ENCODE measurements around the gene CEACAM8. TPM values are rescaled to one million over a fixed set of nuclear protein-coding genes. Genes with fewer than 3 reads are reported as not detected.
"Not testable (repeated sequence)": the region's sequence is repeated elsewhere in the genome, so short reads cannot be mapped to it uniquely, and the experiment has no call there.

Gene CEACAM8
- not detected in 2 replicates for total RNA-seq (2014; rRNA removed; shearing (Covaris generic))
- not detected in 2 replicates for polyA plus RNA-seq (2015; cell fraction: cytosol; rRNA removed)
- not detected in 2 replicates for polyA plus RNA-seq (2015; cell fraction: nucleus; rRNA removed)

DNA sequence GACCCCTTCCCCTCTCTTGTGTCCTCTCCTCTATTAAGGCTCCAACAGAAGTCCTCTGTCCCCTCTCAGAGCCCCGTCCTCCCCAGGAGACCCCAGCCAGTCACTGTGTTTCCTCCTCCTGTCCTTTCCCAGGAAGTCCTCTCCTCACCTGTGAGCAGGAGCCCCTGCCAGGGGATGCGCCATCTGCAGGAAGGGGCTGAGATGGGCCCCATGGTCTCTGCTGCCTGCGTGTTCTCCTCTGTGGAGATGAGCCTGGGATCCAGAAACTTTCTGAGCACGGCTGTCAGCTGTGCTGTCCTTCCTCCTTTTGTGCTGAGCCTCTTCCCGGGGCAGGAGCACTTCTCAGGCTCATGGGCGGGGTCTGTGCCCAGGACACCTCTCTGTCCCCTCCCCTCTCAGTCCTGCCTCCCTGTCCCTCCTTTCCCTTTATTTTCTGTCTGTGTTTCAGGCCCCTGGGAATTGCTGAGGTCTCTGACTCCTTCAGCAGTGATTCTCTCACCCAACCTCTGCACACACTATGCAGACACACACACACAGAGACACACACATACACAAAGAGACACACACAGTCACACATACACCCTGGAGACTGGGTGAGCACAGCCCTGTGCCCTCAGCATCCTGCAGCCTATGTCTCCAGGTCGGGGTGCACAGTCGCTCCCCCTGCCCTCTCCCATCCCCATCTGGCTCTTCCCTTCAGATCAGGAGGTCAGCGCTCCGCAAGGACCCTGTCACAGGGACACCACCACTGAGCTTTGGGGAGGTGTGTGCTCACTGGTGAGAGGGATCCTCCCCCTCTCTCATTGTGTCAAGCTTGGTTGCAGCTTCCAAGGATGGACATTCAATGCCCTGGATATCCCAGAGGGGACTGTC lies at the start of gene CEACAM8:
TSS of gene CEACAM8 (minus strand) at position 308 of the 873 bp plus-strand sequence. CDS start at position 212, 96 bp downstream.
- DNase-seq (ENCODE audit: low read depth, low spot score): no peak
- in situ Hi-C loops (cut with HindIII; ENCODE audit: low pct_unique_long_range_greater_than_20kb, low sequenced_read_pairs): no loop called here

DNA sequence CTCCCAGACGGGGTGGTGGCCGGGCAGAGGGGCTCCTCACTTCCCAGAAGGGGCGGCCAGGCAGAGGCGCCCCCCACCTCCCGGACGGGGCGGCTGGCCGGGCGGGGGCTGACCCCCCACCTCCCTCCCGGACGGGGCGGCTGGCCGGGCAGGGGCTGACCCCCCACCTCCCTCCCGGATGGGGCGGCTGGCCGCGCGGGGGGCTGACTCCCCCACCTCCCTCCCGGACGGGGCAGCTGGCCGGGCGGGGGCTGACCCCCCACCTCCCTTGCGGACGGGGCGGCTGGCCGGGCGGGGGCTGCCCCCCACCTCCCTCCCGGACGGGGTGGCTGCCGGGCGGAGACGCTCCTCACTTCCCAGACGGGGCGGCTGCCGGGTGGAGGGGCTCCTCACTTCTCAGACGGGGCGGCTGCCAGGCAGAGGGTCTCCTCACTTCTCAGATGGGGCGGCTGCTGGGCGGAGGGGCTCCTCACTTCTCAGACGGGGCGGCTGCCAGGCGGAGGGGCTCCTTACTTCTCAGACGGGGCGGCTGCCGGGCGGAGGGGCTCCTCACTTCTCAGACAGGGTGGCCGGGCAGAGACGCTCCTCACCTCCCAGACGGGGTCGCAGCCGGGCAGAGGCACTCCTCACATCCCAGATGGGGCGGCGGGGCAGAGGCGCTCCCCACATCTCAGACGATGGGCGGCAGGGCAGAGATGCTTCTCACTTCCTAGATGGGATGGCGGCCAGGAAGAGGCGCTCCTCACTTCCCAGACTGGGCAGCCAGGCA lies 44.8 kb upstream of the CEACAM8 start:
- DNase-seq (ENCODE audit: low read depth, low spot score): not testable (repeated sequence)

DNA sequence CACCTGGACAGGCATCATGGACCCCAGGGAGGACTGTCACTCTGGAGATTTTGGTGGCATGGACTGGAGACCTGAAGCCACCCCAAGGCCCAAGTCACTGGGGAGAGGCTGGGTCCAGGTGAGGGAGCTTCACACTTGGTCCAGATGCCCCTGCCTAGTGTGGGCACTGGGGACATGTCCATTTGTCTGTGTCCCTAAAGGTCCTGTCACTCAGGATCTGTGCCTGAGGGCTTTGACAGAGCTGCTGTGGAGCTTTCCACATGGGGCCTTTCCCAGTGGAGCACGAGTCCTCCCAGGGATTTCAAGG lies 40.5 kb upstream of the CEACAM8 start:
- in situ Hi-C loops (cut with HindIII; ENCODE audit: low pct_unique_long_range_greater_than_20kb, low sequenced_read_pairs): no loop called here
- no peak for DNase-seq (ENCODE audit: low read depth, low spot score)

More for the DNA sequence above, 44.8 kb upstream of the CEACAM8 start:
- in situ Hi-C loops (cut with HindIII; ENCODE audit: low pct_unique_long_range_greater_than_20kb, low sequenced_read_pairs): not testable (repeated sequence)

DNA sequence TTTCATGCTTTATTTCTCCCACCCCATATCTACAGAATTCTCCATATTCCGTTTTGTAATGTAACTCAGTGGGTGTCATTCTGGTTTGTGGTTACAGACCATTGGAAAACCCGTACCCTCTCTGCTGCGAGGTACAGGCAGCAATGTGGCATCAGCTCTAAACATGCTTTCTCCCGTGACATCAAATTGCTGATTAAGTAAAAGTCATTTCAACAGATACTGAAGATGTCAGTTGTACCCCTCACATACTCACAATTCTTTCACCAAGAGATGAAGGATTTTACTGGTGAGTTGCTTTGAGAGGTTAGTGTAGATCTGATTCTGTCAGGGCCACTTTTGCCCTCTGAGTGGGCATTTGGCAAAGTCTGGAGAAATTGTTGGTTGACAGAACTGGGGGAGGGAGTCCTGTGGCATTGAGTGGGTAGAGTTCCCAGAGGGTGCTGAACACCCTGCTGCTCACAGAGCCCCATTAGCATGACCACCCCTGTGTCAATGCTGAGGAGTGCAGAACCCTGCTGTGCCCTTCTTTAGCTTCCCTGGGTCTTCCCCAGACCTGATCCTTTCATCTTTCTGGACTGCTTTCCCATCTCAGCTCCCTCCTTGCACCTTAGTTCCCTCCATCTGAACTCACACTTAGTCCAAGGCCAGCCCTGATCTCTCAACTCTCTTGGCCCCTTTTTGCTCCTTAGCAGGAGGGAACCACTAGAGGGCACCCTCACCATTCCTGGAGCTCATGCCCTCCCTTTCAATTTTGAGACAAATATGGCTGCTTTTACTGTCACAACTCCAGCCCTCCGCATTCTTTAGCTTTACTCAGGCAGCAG lies 39.9 kb upstream of the CEACAM8 start:
- DNase-seq (ENCODE audit: low read depth, low spot score): peak; percentile 71
- in situ Hi-C loops (cut with HindIII; ENCODE audit: low pct_unique_long_range_greater_than_20kb, low sequenced_read_pairs): no loop called here

DNA sequence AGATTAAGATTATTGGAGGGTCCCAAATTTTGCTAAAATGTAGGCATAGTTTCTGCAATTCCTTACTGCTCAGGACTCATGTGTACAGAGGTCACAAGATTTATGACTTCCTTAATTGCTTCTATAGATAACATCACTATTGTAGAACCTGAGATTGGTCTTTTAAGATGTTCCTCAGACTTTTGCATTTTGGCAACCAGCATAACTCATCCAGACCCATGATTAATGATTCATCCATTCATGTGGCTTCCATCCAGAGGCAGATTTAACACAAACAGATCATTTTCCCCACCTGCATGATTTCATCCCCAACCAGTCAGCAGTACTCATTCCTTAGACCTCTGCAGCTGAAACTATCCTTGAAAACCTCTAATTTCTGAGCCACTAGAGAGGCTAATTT lies 34.5 kb upstream of the CEACAM8 start:
- in situ Hi-C loops (cut with HindIII; ENCODE audit: low pct_unique_long_range_greater_than_20kb, low sequenced_read_pairs): no loop called here
- DNase-seq (ENCODE audit: low read depth, low spot score): no peak

DNA sequence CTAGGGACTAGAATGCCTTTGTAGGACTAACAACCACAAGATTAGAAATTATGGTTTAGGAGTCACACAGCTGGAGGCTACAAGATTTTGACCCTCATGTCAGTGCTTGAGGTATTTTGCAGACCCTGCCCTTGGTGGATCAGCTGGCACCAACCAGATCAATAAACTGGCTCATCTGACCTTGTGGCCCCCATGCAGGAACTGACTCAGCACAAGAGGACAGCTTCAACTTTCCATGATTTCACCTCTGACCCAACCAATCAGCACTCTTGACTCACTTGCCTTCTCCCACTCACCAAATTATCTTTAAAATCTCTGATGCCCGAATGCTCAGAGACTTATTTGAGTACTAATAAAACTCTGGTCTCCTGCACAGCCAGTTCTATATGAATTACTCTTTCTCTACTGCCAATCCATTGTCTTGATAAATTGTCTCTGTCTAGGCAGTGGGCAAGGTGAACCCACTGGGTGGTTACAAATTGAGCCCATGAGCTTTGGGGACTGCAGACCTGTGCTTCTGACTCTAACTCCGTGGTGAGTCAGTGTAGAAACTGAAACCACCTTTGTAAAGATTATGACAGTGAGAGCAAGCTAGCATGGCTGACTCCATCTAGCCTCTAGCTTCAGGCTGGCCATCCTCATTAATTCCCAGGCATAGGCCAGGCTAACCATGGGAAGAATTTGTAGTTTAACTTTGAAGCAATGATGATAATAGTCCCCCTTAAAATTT lies 33.9 kb upstream of the CEACAM8 start:
- in situ Hi-C loops (cut with HindIII; ENCODE audit: low pct_unique_long_range_greater_than_20kb, low sequenced_read_pairs): no loop called here
- no peak for DNase-seq (ENCODE audit: low read depth, low spot score)

DNA sequence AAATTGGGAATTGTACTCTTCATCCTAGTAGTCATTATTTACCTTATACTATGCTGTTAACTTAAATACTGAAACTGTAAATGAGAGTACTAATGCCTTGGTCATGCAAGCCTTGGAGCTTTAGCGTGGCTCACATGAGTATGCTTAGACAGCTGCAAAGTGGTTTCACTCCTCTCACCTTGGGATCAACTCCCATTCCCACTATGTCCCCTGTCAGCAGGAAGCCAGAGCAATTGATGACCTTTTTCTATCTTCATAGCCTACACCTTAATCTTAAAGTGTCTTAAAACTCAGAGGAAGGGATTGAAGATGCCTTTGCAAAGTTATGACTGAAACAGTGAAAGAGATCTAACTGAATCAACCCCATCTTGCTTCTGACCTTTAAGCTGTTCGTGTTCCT lies 33.2 kb upstream of the CEACAM8 start:
- DNase-seq (ENCODE audit: low read depth, low spot score): no peak
- in situ Hi-C loops (cut with HindIII; ENCODE audit: low pct_unique_long_range_greater_than_20kb, low sequenced_read_pairs): no loop called here

DNA sequence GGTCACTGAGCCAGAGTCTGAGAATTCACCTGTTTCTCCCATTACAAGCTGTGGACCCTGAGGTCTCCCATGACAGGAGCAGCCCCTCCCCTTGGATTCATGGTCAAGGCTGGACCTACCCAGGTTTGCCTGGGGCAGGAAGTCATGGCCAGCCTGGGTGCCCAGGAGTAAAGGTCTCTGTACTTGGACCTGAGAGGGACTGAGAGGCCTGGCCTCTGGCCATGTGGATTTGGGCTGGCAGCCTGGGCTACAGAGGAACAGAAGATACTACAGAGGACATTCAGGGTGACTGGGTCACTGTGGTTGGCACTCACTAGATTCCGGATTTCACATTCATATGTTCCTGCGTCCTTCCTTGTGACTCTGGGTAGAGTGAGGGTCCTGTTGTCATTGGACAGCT lies 31.5 kb upstream of the CEACAM8 start:
- in situ Hi-C loops (cut with HindIII; ENCODE audit: low pct_unique_long_range_greater_than_20kb, low sequenced_read_pairs): no loop called here
- DNase-seq (ENCODE audit: low read depth, low spot score): no peak

DNA sequence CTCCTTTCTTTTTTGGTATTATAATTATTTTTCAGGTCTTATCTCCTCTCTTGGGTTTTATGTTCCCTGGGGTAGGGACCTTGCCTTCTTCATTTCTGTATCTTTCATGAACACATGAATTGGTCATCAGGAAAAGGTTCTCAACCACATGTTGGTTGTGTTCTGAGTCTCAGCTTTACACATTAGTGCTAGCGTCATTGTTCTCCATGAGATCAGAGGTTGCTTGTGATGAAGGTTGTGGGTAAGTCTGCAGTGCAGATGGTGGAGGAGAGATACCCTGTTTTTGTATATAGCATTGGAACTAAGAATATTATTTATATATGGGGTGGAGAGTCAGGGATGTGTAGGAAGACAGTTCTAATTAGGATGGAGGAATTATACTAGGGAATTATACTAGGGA lies 24.5 kb upstream of the CEACAM8 start:
- in situ Hi-C loops (cut with HindIII; ENCODE audit: low pct_unique_long_range_greater_than_20kb, low sequenced_read_pairs): no loop called here
- DNase-seq (ENCODE audit: low read depth, low spot score): no peak

DNA sequence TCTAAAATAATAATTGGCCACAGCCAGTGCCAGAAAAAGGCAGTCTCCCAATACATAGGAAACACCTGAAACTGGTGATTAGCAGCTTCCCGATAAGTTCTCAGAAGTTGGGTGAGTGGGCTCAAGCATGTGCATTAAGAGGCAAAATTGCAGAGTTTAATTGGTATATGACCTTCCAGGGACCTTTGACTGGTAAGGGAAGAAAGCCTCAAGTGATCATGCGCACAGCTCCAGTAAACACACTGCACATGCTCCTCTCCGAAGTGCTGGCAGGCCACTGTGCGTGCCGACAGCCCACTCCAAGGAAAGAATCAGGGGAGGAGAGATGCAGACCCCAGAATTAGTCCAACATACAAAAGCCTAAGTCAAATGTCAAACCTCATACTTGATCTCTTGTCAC lies 18.9 kb upstream of the CEACAM8 start:
- in situ Hi-C loops (cut with HindIII; ENCODE audit: low pct_unique_long_range_greater_than_20kb, low sequenced_read_pairs): no loop called here
- no peak for DNase-seq (ENCODE audit: low read depth, low spot score)

DNA sequence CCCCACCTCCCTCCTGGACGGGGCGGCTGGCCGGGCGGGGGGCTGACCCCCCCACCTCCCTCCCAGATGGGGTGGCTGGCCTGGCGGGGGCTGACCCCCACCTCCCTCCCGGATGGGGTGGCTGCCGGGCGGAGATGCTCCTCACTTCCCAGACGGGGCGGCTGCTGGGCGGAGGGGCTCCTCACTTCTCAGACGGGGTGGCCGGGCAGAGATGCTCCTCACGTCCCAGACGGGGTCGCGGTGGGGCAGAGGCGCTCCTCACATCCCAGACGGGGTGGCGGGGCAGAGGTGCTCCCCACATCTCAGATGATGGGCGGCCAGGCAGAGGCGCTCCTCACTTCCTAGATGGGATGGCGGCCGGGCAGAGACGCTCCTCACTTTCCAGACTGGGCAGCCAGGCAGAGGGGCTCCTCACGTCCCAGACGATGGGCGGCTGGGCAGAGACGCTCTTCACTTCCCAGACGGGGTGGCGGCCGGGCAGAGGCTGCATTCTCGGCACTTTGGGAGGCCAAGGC lies 15.7 kb upstream of the CEACAM8 start:
- in situ Hi-C loops (cut with HindIII; ENCODE audit: low pct_unique_long_range_greater_than_20kb, low sequenced_read_pairs); DNase-seq (ENCODE audit: low read depth, low spot score): not testable (repeated sequence)

DNA sequence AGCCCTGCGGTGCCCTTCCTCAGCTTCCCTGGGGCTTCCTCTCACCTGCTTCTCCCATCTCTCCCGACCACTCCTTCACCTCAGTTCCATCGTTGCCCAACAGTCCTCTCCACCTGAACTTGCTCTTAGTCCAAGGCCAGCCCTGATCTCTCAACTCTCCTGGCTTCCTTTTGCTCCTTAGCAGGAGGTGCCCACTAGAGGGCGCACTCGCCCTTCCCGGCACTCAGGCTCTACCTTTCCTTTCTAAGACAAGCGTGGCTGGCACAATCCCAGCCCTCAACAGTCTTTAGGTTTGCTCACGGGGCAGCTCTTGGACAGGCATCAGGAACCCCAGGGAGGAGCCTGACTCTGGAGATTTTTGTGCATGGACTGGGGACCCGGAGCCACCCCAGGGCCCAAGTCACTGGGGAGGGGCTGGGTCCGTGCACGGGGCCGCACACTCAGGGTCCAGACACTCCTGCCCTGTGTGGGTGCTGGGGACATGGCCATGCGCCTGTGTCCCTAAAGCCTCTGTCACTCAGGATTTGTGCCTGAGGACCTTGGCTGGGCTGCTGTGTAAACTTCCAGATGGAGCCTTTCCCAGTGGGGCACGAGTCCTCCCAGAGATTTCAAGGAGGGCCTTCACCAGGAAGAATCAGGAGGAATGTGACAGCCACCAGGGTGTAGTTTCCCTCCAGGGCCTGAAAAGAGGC lies 12.1 kb upstream of the CEACAM8 start:
- peak; percentile 71 for DNase-seq (ENCODE audit: low read depth, low spot score)
- in situ Hi-C loops (cut with HindIII; ENCODE audit: low pct_unique_long_range_greater_than_20kb, low sequenced_read_pairs): no loop called here

DNA sequence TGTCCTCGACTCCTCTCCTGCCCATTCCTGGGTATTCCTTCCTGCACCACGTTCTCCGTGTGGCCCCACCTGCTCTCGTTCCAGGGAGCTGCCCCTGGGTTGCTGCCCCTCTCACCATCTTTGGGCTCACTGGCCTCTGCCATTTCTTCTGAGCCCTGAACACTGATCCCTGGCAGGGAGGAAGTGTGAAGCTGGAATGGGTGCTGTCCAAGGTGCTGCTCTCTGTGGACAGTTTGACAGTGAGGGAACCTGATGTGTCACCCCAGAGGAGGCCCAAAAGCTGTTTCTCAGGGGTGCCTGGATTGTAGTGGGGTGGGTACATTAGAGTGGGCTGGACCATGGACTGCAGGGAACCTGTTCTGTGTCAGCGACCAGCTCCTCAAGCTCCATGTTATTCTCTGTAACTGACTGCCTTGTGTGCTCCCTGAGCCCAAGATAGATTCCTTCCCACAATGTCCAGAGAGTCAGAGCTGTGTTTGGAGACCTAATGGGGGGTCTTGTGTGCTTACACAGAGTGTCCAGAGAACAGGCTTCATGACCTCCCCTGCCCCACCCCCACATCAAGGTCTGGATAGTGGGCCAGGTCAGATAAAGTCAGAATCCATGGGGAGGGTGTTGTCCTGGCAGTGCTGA lies 7.2 kb upstream of the CEACAM8 start:
- peak; percentile 15 for DNase-seq (ENCODE audit: low read depth, low spot score)
- in situ Hi-C loops (cut with HindIII; ENCODE audit: low pct_unique_long_range_greater_than_20kb, low sequenced_read_pairs): no loop called here

DNA sequence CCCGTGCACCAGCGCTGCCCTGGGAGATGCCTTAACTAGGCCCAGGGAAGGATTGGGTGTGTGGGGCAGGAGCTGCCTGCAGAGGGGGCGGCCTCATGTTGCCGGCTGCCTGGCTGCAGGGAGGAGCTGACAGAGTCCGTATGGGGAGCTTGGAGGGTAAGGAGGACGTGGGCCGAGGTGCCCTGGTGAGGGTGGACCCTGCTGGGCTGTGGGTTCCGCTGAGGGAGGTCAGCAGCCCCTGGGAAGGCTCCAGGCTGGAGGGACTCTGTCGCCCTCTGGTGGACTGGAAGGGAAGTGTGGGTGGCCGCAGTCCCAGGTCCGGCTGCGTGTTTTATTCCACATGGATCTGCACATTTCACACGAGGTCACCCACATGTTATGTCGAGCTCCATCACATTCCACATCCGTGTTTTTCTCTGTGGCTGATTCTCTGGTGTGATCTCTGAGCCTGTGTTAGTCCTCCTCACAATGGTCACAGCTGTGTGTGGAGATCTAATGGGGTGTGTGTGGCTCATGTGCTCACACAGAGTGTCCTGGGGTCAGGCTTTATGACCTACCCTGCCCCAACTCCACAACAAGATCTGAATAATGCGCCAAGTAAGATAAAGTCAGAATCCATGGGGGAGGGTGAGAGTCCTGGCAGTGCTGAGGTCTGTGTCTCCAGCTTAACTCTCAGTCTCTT lies 1.8 kb upstream of the CEACAM8 start:
- peak; percentile 39 for DNase-seq (ENCODE audit: low read depth, low spot score)
- in situ Hi-C loops (cut with HindIII; ENCODE audit: low pct_unique_long_range_greater_than_20kb, low sequenced_read_pairs): no loop called here

DNA sequence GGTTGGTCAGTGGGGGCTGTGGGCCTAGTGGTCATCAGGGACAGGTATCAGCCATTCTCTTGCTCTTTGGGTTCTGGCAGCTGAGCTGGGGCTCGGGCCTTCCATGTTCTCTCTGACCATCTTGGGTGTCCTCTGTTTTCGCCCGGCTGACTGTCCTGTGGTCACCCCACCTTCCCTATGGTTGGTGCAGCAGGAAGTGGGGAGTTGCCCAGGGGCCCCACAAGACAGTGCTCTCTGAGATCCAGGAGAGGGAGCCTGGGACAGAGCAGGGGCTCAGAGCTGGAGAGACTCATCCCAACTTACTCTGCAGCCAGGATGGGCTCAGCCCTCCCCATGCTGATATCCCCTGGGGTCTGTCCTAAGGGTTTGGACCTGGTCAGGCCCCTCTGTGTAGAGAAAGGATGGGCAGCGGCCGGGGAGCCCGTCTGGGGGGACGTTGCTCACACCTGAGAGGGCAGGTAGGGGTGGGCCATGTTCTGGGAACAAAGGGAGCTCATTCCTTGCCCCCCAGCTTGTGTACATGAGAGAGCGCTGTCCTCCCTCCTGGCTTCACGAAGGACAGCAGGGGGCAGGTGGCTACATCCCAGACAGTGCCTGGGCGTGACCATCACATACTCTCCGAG lies 937 bp upstream of the CEACAM8 start:
- DNase-seq (ENCODE audit: low read depth, low spot score): no peak
- in situ Hi-C loops (cut with HindIII; ENCODE audit: low pct_unique_long_range_greater_than_20kb, low sequenced_read_pairs): no loop called here
